SU-DHL-6 (cell line): Measurements from ENCODE around the gene RELN.

ENCODE experiments used
- CTCF ChIP-seq: fragments of 200-600 bp; sonication (generic); IDR thresholded peaks from one replicate; pipeline ENCODE4 v1.5.1; 2017; ENCODE audit warnings: antibody characterized with exemption, mild to moderate bottlenecking, low read length, moderate library complexity; ENCODE audit not compliant: insufficient read depth, poor library complexity, severe bottlenecking
- EZH2phosphoT487 ChIP-seq: fragments of 200-600 bp; sonication (generic), shearing (Covaris generic); conservative IDR thresholded peaks from 2 replicates; pipeline ENCODE4 v1.6.1; 2018; ENCODE audit warnings: mild to moderate bottlenecking, antibody characterized with exemption, low read length, moderate library complexity, mixed read lengths

DNA sequence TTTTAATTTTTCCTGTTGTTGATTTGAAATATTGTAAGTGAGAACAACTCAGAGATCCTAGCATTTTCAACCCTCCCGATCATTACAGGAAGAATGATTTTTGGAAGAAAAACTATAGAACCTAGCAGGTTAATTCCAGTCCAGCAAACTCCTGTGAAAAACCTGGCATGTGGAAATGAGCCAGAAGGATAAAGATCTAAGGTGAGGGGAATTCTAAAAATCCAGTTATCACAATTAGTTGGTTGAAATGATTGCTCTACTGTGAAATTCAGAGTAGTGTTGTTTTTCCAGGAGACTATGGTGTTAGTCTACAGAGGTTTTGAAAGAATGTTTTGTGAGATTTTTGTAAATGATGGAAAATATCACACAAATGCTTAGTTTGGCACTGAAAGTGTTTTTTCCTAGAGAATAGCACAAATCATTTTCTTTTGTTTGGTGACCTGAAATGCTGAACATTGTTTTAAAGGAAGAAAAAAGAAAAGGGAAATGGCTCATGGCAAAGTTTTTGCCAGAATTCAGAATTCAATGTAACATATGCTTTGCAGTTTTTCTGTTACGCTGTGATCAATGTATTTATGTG, 391.0 kb downstream of the RELN start:
- TF ChIP-seq CTCF (no peak), EZH2phosphoT487 (no peak)
